ENCODE measurements around the gene AK2.
"Not testable (repeated sequence)": the region's sequence is repeated elsewhere in the genome, so short reads cannot be mapped to it uniquely, and the experiment has no call there.

Gene AK2

GRCh38 chr1:32997381-32997891, 39.2 kb downstream of the AK2 start:
- no peak for DNase-seq

- not testable (repeated sequence) for DNase-seq
These were observed 43.4 kb downstream of the AK2 start for GRCh38 chr1:32993324-32993636.

- peak in 1 of 2 experiments; percentile 19 for DNase-seq
These were observed 44.0 kb downstream of the AK2 start for GRCh38 chr1:32992489-32993323.

GRCh38 chr1:32991819-32992488, 44.7 kb downstream of the AK2 start:
- DNase-seq = no peak

- DNase-seq = no peak
These were observed 45.3 kb downstream of the AK2 start for GRCh38 chr1:32991386-32991785.

- DNase-seq = no peak
These were observed 45.8 kb downstream of the AK2 start for GRCh38 chr1:32990887-32991286.

- DNase-seq = peak in 1 of 2 experiments; percentile 25
These were observed 47.3 kb downstream of the AK2 start for GRCh38 chr1:32989160-32990050.

- DNase-seq = no peak
These were observed 48.0 kb downstream of the AK2 start for GRCh38 chr1:32988665-32989064.

GRCh38 chr1:32985226-32985625, 51.5 kb downstream of the AK2 start:
- DNase-seq = no peak

- no peak for DNase-seq
These were observed 52.1 kb downstream of the AK2 start for GRCh38 chr1:32984455-32985171.

- no peak for DNase-seq
These were observed 52.6 kb downstream of the AK2 start for GRCh38 chr1:32984090-32984454.

GRCh38 chr1:32983020-32983419, 53.7 kb downstream of the AK2 start:
- no peak for DNase-seq

GRCh38 chr1:32981003-32981901, 55.4 kb downstream of the AK2 start:
- peak; percentile 54 to 59 for DNase-seq

- DNase-seq = no peak
These were observed 56.6 kb downstream of the AK2 start for GRCh38 chr1:32980080-32980479.

- no peak for DNase-seq
These were observed 57.8 kb downstream of the AK2 start for GRCh38 chr1:32978854-32979253.

GRCh38 chr1:32977546-32978087, 59.1 kb downstream of the AK2 start:
- DNase-seq = no peak

GRCh38 chr1:32975055-32975454, 61.6 kb downstream of the AK2 start:
- DNase-seq = not testable (repeated sequence)

GRCh38 chr1:32973458-32973857, 63.2 kb downstream of the AK2 start:
- DNase-seq = not testable (repeated sequence)

GRCh38 chr1:32972814-32973428, 63.8 kb downstream of the AK2 start:
- DNase-seq = no peak

- no peak for DNase-seq
These were observed 65.1 kb downstream of the AK2 start for GRCh38 chr1:32971576-32971975.

- no peak for DNase-seq
These were observed 65.5 kb downstream of the AK2 start for GRCh38 chr1:32971156-32971555.
